Measurements from ENCODE around the gene LDHAL6B. TPM values are rescaled to one million over a fixed set of nuclear protein-coding genes. Genes with fewer than 3 reads are reported as not detected.

Gene LDHAL6B
- total RNA-seq, 1 donor from 2014 or later: not detected

DNA sequence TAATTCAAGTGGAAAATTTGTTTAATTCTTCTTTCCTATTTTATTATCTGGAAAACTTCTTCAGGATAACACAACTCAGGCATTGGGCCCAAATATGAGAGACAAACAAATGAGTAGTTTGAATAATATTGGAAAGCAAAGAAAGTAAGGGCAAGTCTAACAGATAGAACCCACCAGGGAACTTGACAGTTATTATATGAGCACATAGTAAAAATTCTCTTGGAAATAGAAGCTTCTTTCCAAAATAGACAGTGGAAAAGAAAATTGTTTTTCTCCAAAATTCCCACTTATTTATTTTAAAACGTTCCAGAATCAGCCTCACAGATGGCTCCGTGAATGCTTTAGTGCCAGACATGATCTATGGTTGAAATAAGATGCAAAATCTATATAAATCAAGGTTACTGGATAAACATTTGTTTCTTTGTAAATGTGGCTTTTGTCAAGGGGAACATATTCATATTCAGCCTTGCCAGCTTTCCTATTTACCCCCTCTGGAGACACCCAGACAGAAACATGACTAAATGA lies 23.9 kb downstream of the LDHAL6B start:
- Histone ChIP-seq H3K4me3 (no peak overlapping the region), H3K36me3 (no peaks in the 10 kb centered on the region), H3K27me3 (no peaks in the 10 kb centered on the region), H3K27ac (no peak overlapping the region), H3K4me1 (peaks cover 16% of the 10 kb centered on the region), H3K9me3 (no peaks in the 10 kb centered on the region)
- intact Hi-C loops (cut with DNase I): no loop called here
- no peak for DNase-seq (ENCODE audit: extremely low spot score in 2 of 2)
- TF ChIP-seq, protein P1, sequence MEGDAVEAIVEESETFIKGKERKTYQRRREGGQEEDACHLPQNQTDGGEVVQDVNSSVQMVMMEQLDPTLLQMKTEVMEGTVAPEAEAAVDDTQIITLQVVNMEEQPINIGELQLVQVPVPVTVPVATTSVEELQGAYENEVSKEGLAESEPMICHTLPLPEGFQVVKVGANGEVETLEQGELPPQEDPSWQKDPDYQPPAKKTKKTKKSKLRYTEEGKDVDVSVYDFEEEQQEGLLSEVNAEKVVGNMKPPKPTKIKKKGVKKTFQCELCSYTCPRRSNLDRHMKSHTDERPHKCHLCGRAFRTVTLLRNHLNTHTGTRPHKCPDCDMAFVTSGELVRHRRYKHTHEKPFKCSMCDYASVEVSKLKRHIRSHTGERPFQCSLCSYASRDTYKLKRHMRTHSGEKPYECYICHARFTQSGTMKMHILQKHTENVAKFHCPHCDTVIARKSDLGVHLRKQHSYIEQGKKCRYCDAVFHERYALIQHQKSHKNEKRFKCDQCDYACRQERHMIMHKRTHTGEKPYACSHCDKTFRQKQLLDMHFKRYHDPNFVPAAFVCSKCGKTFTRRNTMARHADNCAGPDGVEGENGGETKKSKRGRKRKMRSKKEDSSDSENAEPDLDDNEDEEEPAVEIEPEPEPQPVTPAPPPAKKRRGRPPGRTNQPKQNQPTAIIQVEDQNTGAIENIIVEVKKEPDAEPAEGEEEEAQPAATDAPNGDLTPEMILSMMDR (IDR thresholded peaks at IDR 0.05): no peak
- TF ChIP-seq POLR2AphosphoS5 (IDR thresholded peaks at IDR 0.05; ENCODE audit: insufficient read depth in 1 of 2, low read depth in 1 of 2) (no peak), POLR2A (IDR thresholded peaks at IDR 0.05) (no peak)

DNA sequence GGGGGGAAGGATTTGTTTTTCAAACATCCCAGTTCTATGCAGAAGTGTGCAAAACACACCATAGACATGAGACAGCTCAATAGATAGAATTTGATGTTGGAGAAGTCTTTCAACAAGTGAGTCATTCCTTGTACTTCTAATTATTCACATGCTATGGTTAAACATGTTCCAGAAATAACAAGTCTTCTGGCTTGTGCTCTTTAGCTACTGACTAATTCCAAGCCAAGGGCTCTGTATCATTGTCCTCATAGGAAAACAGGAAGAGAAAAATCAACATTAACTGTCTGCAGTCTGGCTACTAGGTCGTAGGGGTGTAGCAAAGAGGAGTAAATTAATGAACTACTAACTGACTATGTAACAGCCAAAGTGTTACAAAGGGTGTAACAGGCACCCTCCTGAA lies 25.8 kb downstream of the LDHAL6B start:
- H3K27ac ChIP-seq: peak overlapping the region; percentile 9

DNA sequence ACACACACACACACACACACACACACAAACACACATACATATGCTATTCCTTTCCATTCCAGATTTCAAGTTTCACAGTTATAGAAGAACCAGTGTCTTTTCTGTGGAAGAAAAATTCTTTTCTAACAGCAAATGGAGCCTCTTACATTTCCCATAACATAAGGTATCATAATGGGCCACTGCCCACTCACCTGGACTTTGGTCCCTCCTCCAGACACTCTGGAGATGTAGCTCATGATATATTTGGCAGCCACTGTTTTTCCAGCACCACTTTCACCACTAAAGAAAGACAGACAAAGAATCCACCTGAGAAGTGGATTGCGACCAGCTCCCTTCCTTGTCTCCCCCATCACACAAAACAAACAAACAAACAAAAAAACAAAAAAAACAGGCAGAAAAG lies 29.8 kb downstream of the LDHAL6B start:
- H3K4me3 ChIP-seq: no peak overlapping the region
- TF ChIP-seq, protein P1 (IDR thresholded peaks at IDR 0.05): no peak
- TF ChIP-seq POLR2A (IDR thresholded peaks at IDR 0.05) (no peak), POLR2AphosphoS5 (IDR thresholded peaks at IDR 0.05; ENCODE audit: insufficient read depth in 1 of 2, low read depth in 1 of 2) (no peak)
- intact Hi-C loops (cut with DNase I): no loop called here
- H3K36me3 ChIP-seq: no peaks in the 10 kb centered on the region
- H3K9me3 ChIP-seq: no peaks in the 10 kb centered on the region
- DNase-seq (ENCODE audit: extremely low spot score in 2 of 2): no peak
- H3K27me3 ChIP-seq: no peaks in the 10 kb centered on the region
- no peak overlapping the region for H3K27ac ChIP-seq
- peaks cover 24% of the 10 kb centered on the region for H3K4me1 ChIP-seq

More for the DNA sequence above, 25.8 kb downstream of the LDHAL6B start:
- H3K4me1 ChIP-seq: peaks cover 16% of the 10 kb centered on the region
- no peak for DNase-seq (ENCODE audit: extremely low spot score in 2 of 2)
- intact Hi-C loops (cut with DNase I): no loop called here
- H3K4me3 ChIP-seq: no peak overlapping the region
- H3K36me3 ChIP-seq: no peaks in the 10 kb centered on the region
- TF ChIP-seq POLR2AphosphoS5 (IDR thresholded peaks at IDR 0.05; ENCODE audit: insufficient read depth in 1 of 2, low read depth in 1 of 2) (peak in 1 of 2 donors; percentile 79), POLR2A (IDR thresholded peaks at IDR 0.05) (no peak)
- H3K27me3 ChIP-seq: no peaks in the 10 kb centered on the region
- H3K9me3 ChIP-seq: no peaks in the 10 kb centered on the region

DNA sequence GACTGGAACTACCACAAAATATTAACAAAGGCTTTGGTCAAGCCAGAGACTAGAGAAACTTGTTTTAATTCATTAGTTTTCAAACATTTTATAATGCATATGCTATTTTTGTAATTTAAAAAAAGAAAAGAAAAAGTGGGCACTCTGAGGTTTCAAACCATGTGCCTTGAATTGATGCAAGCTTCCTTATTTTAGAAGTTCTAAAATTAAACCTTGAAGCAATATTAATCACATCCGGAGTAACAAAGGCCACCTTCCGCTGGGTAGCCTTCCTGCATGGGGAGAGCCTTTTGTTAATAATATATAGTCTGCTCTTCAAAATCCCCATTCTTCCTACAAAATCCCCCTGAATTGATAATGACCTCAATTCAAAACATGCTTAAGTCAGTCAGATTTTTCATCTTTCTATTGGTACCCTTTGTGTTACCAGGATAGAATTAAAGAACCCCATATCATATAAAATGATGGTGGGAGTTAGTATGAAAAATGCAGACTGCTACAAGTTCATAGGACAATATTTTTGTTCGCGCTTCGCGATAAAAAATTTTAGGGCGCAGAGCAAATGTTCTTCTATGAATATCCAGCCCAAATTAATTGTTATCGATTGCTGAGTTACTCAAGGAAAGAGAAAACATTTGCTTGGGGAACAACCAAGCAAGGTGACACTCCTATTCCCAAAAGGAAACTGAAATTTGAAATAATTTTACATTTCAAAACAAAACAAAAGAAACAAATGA lies 30.6 kb downstream of the LDHAL6B start:
- Histone ChIP-seq H3K27ac (no peak overlapping the region), H3K36me3 (no peaks in the 10 kb centered on the region), H3K4me3 (no peak overlapping the region), H3K4me1 (peaks cover 15% of the 10 kb centered on the region), H3K27me3 (no peaks in the 10 kb centered on the region), H3K9me3 (no peaks in the 10 kb centered on the region)
- no peak for TF ChIP-seq POLR2AphosphoS5 (IDR thresholded peaks at IDR 0.05; ENCODE audit: insufficient read depth in 1 of 2, low read depth in 1 of 2)
- no peak for TF ChIP-seq POLR2A (IDR thresholded peaks at IDR 0.05)
- TF ChIP-seq, protein P1 (IDR thresholded peaks at IDR 0.05): no peak
- intact Hi-C loops (cut with DNase I): no loop called here
- no peak for DNase-seq (ENCODE audit: extremely low spot score in 2 of 2)

DNA sequence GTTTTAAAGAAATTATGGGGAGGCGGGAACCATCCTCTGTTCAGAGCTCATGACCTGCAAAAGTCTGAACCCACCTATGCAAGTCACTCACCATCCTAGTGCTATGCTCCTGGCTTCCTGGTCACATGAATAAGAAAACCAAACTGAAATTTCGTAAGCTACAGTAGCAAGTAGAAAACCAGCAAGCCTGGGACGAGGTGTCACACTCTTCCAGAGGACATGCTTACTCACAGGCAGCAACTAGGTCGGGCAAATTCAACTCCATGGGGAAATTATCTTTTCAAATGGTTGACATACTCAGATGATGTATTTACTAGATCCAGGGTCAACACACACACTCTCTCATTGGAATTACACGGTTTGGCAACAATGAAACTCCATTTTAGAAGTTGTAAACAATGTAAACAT lies 31.3 kb downstream of the LDHAL6B start:
- Histone ChIP-seq H3K9me3 (no peaks in the 10 kb centered on the region), H3K36me3 (no peaks in the 10 kb centered on the region), H3K4me3 (no peak overlapping the region), H3K4me1 (peaks cover 10% of the 10 kb centered on the region), H3K27ac (no peak overlapping the region), H3K27me3 (no peaks in the 10 kb centered on the region)
- intact Hi-C loops (cut with DNase I): no loop called here
- no peak for DNase-seq (ENCODE audit: extremely low spot score in 2 of 2)
- TF ChIP-seq POLR2AphosphoS5 (IDR thresholded peaks at IDR 0.05; ENCODE audit: insufficient read depth in 1 of 2, low read depth in 1 of 2) (no peak), POLR2A (IDR thresholded peaks at IDR 0.05) (no peak)
- TF ChIP-seq, protein P1 (IDR thresholded peaks at IDR 0.05): no peak

Measured in vagina (tissue), 2 donors.